GM12864 (cell line): ENCODE results near the gene TEX261.
"Not testable (repeated sequence)": the region's sequence is repeated elsewhere in the genome, so short reads cannot be mapped to it uniquely, and the experiment has no call there.

Experiments
- DNase-seq: peaks from one replicate; pipeline ENCODE4 v3.0.0-alpha.2; 2011; ENCODE audit warnings: low read depth
- H3K4me3 ChIP-seq: 2 replicates; pipeline ENCODE4 v1.5.1; 2011; ENCODE audit warnings: mild to moderate bottlenecking, low read depth, low read length, control low read depth
- CTCF ChIP-seq: IDR thresholded peaks from 2 replicates; pipeline ENCODE4 v1.5.1; 2011; ENCODE audit warnings: low read depth, mild to moderate bottlenecking, moderate library complexity, low read length, control low read depth, inconsistent platforms; ENCODE audit errors: missing control alignments

The TEX261 gene

DNA sequence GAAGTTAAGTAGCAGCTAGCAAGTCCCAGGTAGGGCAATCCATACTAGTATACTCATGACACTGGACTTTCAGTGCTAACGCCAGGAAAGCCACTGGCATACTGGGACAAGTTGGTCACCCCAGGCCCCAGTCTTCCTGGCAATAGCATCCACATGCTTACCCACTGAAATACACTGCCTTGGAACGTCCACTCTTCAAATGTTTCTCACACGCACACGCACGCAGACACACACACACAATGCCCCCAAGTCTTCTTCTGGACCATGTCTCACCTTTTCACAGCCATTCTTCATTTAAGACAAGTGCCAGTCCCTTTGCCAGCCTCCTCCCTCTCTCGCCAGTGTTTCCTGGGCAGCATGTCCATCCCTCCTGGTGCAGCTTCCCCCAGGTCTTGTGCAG is 8.7 kb upstream of the TEX261 start:
- no peak for DNase-seq
- no peak overlapping the region for H3K4me3 ChIP-seq
- no peak for TF ChIP-seq CTCF

GRCh38 chr2:71001981-71002570 is 7.4 kb upstream of the TEX261 start:
- H3K4me3 ChIP-seq: no peak overlapping the region
- no peak for DNase-seq
- no peak for TF ChIP-seq CTCF

DNA sequence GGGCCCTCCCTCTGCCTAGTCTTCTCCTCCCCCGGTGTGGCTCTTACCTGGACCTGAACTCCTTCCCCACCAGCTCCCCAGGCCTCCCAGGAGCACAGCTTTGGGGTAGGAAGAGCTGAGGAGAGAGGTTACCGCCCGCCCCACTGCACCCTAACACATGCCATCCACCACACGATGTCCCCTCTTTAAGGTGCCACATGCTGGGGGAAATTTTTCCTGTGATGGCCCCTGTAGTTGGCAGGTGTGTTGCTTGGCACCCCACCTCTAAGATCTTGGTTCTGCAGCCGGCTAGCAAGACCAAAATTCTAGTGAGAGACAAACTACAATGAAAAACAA is 6.9 kb upstream of the TEX261 start:
- DNase-seq: no peak
- H3K4me3 ChIP-seq: no peak overlapping the region
- TF ChIP-seq CTCF: no peak

DNA sequence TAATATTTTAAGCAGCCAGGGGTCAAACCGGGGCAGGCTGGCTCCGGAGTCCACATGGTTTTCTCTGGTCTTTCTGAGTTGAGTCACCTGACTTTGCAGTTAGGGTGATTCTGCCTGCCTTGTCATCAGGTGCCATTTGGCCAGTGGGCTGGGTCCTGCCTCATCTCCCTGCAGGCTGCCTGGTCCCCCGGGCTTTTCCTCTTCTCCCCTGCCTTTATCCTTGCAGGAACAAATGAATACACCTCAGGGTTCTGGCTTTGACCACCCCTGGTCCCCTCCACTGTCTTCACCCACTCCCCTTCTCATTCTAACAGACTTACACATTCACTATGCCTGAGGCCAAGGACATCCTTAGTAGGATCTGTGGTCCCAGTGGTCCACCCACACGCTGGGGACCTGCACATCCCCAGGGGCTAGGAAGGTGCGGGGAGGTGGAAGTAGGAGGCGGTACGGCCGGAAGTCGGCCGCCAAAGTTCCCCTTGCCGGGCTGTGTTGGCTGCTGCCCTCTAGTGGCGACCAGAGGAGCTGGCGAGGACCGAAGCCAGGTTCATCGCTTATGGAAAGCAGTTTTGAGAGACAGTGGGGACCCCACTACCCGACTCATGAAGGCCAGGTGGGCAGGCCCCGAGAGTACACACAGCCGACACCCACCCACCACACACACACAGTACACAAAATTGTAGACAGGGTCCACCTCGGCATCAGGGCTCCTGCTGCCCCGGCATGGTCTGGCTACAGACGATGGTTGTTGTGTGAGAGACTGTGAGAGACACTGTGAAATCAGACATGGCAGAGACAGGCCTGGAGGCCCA is 6.3 kb upstream of the TEX261 start:
- peak; percentile 45 for DNase-seq
- peak; percentile 97 for TF ChIP-seq CTCF
- peak overlapping the region; percentile 46 for H3K4me3 ChIP-seq

DNA sequence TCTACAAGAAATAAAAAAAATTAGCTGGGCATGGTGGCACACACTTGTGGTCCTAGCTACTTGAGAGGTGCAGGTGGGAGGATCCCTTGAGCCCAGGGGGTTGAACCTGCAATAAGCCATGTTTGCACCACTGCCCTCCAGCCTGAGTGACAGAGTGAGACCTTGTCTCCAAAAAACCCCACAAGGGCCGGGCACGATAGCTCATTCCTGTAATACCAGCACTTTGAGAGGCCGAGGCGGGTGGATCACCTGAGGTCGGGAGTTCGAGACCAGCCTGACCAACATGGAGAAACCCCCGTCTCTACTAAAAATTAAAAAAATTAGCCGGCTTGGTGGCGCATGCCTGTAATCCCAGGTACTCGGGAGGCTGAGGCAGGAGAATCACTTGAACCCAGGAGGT is 5.3 kb upstream of the TEX261 start:
- not testable (repeated sequence) for DNase-seq

DNA sequence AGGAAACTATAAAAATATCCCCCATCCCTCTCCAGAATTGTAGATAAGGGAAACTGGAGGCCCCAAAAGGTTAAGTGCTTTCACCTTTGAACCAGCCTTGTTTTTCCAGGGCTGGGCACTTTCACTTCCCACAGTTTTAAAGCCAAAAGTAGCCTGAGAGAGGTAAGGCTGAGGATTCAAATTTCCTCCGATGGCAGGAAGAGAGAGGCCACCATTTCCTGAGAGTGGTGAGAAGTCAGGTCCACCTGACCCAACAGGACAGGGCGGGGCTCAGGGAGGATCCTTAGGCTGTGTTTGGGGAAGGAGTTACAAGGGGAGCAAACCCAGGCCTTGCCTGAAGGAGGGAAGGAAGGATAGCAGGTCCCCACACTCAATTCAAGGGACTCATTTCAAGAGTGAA is 4.7 kb upstream of the TEX261 start:
- H3K4me3 ChIP-seq: no peak overlapping the region
- DNase-seq: no peak
- TF ChIP-seq CTCF: no peak

More for the DNA sequence above, 5.3 kb upstream of the TEX261 start:
- H3K4me3 ChIP-seq: not testable (repeated sequence)

GRCh38 chr2:70998885-70999284 is 4.2 kb upstream of the TEX261 start:
- not testable (repeated sequence) for H3K4me3 ChIP-seq, DNase-seq

- peak; percentile 53 for TF ChIP-seq CTCF
- H3K4me3 ChIP-seq: peak overlapping the region; percentile 76
- DNase-seq: no peak
These were observed 705 bp upstream of the TEX261 start for GRCh38 chr2:70995426-70995729.
